GM19043 (cell line): ENCODE results near the gene GPN1.
"Not testable (repeated sequence)": the region's sequence is repeated elsewhere in the genome, so short reads cannot be mapped to it uniquely, and the experiment has no call there.

Experiments
- ATAC-seq: cut with Tn5 transposase; IDR thresholded peaks from one replicate; pipeline ENCODE4 v1.9.1; 2021; ENCODE audit warnings: low read depth; ENCODE audit not compliant: unreplicated experiment

The GPN1 gene

DNA sequence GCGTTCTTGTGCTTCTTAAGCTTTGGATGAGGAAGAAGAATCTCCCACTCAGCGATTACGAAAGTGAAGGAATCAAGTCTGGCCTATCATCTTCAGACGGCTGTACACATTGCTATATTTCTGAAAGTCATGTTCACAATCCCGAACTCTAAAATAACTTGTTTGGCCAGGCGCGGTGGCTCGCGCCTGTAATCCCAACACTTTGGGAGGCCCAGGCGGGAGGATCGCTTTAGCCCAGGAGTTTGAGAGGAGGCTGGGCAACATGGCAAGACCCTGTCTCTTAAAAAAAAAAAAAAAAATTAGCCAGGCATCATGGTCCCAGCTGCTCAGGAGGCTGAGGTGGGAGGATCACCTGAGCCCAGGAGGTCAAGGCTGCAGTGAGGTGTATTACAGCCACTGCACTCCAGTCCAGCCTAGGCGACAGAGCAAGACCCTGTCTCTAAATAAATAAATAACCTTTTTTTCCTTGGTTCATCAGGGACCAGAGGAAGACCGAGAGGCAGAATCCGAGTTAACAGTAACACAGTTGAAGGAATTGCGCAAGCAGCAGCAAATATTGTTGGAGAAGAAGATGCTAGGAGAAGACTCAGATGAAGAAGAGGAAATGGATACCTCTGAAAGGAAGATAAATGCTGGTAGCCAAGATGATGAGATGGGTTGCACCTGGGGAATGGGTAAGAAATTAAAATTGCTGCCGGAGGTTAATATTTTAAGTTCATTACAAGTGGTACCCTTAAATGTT is 35.9 kb downstream of the GPN1 start:
- ATAC-seq, result no peak

DNA sequence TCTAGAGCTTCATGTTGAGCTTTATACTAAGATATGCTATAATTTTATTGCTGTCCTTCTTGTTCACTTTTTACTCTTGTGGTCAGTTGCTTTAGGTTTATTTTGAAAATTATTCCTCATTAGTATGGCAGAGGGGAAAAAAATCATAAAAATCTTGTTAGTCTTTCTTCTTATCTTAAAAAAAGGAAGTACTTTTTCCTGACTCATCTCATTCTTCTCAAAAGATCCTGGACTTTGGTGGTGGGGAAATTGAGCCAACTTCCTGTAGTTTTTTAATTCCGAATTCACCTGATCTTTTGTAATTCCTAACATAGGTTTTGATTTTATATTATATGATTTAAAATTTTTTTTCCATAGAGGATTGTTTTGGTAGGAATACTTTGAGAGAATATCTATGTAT is 38.6 kb downstream of the GPN1 start:
- ATAC-seq, result no peak

DNA sequence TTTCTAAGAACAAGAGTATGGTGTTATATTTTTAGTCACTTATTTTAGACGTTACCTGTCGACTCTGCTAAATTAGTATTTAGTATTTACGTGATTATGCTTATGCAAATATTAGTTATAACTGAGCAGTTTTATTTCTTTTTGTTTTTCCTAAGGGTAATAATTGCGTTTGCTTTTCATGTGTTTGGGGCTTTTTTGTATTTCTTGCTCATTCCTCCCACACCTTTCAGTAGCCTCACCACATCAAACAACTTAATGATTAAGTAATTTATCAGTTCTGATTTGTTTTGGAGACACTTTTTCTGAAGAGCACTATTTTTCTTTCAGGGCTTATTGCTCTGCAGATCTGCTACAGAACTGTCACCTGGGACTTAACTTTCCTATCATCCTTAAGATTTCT is 42.4 kb downstream of the GPN1 start:
- no peak for ATAC-seq

DNA sequence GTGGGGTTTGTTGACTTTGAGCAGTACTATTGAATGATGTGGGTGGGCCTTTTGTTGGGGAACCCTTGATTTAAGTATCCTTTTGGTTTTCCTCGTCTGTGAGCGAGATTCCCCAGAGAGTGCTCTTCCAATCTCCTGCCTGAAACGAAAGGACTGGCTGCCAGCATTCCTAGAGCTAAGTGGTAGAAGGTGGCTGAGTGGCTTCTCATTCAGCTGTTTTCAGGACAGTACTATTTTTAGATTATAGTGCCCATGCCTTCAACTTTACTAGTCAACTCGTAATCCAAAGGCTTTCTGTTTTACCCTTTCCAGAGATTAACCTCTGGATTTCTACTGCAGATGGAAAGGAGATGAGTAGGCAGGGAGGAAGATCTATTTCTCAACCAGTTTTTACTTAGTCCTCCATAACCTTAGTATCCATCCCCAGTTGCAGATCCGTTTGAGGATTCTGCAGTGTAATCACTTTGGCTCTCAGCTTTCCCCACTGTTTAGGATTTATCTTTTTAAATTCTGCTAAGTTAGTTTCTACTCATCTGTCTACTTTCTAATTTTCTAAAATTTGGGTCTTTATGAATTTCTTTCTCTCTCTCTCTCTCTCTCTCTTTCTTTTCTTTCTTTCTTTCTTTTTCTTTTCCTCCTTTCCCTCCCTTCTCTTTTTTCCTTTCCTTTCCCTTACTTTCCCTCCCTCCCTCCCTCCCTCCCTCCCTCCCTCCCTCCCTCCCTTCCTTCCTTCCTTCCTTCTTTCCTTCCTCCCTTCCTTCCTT is 44.1 kb downstream of the GPN1 start:
- ATAC-seq, result no peak

DNA sequence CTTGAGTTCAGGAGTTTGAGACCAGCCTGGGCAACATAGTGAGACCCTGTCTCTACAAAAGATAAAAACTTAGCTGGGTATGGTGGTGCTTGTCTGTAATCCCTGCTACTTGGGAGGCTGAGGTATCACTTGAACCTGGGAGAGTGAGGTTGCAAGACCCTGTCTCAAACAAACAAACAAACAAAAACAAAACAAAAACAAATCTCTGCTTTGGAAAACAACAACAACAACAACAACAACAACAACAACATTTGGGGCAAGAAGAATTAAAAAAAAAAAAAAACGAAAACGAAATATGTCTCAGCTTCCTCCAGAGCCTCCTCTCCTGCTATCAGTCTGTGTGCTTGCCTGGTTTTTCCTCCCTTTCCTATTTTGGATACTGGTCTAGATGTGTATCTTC is 51.7 kb downstream of the GPN1 start:
- no peak for ATAC-seq

DNA sequence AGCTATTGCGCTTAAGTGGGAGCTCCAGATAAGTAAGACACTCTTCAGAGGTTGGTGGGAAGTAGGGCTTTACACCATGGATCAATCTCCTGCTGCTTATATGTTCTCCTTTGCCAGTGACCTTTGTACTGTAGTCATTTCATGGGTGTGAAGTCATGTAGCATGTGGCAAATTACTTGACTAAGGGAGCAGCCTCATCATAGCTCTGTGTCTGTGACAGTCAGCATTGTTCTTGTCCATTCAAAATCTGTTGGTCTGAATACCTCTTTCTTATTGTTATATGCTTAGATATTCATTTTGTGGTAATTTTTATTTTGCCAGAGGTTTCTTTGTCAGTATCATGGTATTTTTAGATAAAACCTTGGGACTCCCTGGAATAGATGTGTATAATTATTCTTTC is 53.0 kb downstream of the GPN1 start:
- no peak for ATAC-seq

DNA sequence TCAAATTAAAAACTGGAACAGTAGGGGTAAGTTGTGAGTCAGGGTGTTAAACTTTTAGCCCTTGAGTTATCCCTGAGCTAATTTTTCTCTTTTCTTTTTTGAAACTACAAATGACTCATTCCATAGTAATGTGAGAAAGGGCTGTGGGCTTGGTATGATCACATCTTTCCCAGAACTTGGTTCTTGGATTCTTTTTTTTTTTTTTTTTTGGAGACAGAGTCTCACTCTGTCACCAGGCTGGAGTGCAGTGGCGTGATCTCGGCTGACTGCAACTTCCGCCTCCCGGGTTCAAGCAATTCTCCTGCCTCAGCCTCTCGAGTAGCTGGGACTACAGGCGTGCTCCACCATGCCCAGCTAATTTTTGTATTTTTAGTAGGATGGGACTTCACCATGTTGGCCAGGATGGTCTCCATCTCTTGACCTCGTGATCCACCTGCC is 53.5 kb downstream of the GPN1 start:
- not testable (repeated sequence) for ATAC-seq

DNA sequence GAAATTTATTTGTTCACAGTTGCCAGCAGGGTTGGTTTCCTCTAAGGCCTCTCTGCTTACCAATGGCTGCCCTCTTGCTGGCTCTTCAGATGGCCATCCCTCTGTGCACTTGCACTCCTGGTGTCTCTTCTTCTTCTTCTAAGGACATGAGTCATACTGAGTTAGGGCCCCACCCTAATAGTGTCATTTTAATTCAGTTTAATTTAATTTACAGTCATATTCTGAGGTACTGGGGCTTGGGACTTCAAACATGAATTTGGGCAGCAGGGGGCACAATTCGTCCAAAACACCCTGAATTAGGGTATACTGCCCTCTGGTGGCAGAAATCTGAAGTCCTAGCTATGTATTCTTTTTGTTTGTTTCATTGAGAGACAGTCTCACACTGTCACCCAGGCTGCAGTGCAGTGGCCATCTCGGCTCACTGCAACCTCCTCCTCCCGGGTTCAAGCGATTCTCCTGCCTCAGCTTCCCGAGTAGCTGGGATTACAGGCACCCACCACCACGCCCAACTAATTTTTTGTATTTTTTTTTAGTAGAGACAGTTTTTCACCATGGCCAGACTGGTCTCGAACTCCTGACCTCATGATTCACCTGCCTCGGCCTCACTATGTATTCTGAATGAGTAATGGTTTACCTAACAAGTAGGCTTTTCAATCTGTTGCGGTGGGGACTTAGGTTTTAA is 54.7 kb downstream of the GPN1 start:
- ATAC-seq, result peak; percentile 66

DNA sequence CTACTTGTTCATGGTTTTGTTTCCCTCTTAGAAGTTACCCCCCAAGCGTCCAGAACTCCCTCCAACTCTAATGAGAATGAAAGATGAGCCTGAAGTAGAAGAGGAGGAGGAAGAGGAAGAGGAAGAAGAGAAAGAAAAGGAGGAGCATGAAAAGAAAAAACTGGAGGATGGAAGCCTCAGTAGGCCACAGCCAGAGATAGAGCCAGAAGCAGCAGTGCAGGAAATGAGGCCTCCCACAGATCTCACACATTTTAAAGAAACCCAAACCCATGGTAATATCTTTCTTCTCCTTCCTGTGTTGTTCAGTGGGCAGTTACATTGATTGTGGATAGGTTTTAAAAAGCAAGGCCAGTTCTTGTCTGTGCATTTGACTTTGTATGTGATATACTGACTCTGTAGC is 56.2 kb downstream of the GPN1 start:
- not testable (repeated sequence) for ATAC-seq

DNA sequence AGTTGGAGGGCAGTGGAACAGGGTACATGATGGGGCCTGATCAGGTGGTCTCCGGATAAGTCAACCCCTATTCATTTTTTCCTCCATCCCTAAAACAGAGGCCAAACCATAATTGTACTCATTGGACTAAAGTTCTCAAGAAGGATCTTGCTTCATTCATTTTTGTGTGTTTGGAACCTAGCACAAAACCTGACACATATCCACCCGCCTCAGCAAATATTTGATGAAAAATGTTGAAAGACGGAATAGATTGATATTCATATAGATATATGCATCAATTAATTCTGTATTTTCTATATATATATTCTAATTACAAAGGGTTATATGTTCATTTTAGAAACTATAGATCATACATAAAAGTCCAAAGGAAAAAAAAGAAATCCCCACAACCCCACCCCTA is 56.7 kb downstream of the GPN1 start:
- no peak for ATAC-seq

DNA sequence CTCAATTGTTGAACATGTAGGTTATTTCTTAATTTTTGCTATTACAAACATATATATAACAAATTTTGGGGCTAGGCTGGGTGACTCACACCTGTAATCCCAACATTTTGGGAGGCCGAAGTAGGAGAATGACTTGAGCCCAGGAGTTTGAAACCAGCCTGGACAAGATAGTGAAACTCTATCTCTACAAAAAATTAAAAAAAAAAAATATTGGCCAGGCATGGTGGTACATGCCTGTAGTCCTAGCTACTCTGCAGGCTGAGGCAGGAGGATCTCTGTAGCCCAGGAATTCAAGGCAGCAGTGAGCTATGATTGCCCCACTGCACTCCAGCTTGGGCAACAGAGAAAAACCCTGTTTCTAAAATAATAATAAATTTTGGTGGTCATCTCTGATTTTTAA is 58.4 kb downstream of the GPN1 start:
- ATAC-seq, result no peak

DNA sequence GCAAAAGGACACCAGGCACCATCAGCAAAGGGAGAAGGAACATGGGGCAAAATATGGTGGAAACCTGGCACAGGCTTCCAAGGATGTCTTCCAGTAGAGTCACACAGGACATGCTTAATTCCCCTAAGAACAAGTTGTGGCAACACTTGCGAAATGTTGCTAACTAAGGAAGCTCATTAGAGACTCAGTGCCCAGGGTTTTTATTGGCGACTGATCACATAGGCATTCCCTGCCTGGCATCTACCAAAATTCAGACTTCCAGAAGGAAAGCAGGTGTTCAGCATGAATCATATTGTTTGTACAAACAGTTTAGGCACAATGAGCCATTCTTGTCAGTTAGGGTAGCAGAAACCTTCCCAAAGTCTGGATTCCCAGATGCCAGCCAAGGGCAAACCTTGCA is 60.6 kb downstream of the GPN1 start:
- ATAC-seq, result no peak

DNA sequence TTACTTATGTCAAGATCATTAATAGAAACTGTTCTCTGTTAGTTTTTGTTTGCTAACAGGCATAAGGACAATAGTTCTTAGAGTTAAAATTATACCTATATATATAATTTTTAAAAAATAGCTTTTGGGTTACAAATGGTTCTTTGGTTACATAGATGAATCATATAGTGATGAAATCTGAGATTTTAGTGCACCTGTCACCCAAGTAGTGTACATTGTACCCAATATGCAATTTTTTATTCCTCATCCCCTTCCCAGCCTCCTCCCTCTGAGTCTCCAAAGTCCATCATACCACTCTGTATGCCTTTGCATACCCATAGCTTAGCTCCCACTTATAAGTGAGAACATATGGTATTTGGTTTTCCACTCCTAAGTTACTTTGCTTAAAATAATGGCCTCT is 61.2 kb downstream of the GPN1 start:
- ATAC-seq, result no peak

DNA sequence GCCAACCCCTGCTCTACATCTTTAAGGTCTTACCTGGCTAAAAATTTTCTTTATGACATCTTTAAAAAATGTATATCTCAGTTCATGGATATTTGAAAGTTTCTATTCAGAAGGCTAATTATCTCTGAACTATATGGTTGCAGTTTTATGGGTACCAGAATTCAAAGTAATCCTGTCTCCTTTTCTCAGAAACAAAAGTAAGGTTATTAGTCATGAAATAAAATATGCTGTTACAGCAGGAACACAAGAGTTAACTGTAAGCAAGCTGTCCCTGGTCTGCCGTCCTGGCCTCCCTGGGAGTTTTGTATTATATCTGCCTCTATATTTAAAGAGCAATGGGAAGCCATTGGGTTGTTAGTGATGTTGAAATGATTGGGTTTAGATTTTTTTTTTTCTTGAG is 68.8 kb downstream of the GPN1 start:
- no peak for ATAC-seq
